GM21447 (cell line): ENCODE measurements around the gene ANXA1.

ENCODE experiments used
- ATAC-seq: cut with Tn5 transposase; IDR thresholded peaks from one replicate; pipeline ENCODE4 v1.9.1; 2021; ENCODE audit not compliant: unreplicated experiment

The ANXA1 gene

DNA sequence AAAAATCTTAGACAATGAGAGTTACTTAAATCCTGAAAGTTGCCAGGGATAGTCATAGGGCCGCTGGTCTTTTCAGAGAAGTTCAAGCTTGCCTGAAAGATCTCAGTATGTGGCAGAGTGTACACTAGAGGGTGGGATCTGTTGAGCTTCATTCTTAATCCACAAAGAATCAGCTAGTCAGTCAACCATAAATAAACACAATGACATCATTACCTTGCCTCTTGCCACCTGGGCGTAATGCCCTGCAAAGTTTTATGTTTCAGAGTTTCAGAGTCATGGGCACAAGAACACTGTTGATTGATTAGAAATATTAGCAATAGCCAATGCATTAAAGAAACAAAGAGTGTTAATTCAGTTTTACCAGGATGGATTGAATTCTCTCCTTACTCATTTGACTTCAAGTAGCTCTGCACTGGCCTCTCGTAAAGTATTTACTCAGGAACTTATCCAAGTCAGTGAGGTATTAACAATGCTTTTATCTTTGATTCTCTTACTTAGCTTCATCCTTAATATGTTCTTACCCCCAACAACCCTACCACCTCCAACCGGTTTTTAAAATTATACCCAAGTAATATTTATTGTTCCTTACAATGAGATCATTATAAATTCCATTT, 14.3 kb upstream of the ANXA1 start:
- no peak for ATAC-seq

DNA sequence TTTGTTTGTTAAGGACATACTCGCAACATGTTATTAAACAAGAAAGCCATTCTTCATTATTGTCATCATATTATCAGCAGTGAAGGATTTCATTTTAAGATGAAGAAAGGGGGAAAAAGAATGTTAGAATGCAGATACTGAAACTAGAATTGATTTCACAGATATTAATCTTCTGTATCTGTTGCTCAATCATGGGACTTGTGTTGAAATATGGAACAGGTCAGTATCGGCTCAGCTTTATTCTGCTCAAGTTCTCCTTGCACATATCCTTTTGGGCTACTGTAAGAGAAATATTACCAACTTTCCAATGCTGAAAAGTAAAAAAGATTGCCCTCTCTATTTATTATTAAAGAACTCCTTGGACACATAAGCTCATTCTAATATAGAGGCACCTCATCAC, 13.8 kb upstream of the ANXA1 start:
- ATAC-seq = no peak

- ATAC-seq = no peak
Observed at GRCh38 chr9:73138516-73138915, 13.1 kb upstream of the ANXA1 start.

DNA sequence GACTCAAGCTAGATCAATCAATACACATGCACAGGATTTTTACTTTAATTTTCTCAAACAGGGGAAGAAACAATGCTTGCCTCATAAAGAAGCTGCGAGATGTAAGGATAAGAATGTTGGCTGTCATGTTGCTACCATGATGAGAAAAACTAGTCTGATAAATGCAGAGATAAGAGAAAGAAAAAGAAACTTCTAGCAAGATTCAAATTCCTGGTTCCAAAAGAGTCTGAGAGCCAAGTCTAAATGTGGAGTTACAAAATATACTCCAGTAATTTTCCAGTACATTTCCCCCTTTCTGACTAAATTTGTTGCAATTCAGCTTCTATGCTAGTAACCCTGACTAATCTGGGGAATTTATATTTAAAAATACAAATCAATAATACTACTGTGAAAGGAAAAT, 10.4 kb upstream of the ANXA1 start:
- no peak for ATAC-seq

- ATAC-seq = no peak
Observed at GRCh38 chr9:73143711-73144328, 7.8 kb upstream of the ANXA1 start.

GRCh38 chr9:73146111-73146815, 5.4 kb upstream of the ANXA1 start:
- ATAC-seq = no peak

DNA sequence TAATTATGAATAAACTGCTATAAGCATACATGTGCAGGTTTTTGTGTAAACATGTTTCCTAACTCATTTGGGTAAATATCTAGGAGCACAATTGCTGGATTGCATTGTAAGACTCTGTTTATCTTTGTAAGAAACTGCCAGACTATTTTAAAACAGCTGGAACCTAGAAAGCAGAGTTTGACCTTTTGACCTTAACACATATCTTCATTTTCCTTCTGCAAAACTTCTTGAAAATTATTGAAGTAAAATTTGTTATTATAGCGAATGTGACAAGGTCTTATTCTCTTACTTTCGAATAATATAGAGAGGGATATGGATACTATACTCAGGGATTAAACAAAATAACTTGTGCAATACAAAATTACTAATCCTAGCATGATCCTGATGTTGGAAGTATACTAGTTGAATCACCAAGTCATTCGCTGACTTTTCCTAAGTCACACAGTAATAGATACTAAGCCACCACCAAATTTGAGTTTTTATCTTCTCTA, 3.2 kb upstream of the ANXA1 start:
- no peak for ATAC-seq

DNA sequence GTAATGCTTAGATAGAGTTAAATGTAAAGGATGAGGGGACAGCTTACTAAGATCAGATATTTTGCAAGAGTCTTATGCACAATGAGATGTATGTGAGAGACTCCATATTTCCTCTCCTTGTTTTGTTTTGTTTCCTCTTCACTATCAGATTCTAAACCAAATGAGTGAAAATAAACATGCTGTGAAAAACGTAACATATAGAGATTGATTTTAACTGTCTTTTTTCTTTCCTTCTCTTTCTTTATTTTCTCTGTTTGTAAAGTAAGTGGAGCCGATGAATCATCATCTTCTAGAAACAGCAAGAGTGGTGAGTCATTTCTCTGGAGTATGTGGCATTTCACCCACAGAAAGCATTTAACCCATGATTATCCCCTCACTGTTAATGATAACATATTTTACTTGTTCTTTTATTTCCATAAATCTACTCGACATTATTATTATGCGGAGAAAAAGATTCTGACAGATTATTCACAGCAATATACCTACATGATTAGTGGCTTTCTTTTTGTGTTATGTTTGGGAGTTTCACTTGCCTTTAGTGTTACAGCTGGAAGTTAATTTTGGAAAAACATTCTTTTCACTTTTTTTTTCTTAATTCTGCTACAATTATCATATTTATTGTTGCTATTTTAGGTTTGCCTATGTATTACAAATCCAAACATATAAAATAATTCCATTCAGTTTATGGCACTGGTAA, 2.1 kb upstream of the ANXA1 start:
- peak; percentile 70 for ATAC-seq

DNA sequence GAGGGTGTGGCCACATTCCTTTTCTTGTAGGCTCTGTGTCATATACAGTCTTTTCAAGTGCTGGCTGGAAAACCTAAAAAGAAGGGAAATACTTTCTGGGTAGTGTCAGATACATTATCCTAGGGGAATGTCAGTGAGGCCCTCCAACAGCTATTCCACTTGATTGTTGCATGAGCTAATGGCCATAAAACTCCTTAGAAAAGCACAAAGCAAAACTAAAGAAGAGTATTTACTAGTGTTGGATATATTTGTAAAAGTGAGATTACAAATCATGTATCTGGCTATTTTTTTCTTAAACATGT, 829 bp downstream of the ANXA1 start:
- ATAC-seq = no peak

- peak; percentile 65 for ATAC-seq
Observed at GRCh38 chr9:73152953-73153352, 1.3 kb downstream of the ANXA1 start.

DNA sequence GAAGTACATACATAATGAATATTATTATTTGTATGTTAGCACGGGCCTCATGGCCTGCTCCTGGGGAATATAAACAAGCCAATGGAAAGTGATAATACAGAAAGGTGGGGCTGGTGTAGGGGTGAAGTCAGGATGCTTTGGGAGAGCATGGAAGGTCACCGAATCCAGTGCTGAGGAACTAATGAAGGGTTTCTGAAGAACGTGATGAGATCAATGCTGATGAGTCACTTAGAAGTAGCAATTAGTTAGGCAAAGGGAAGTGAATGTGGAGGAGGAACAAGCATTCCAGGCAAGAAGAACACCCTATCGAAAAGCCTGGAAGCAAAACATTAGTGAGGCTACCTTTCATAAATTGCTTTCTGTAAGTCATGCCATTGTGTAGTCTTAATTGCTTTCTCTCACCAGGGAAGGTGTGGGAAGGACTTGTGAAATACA, 2.1 kb downstream of the ANXA1 start:
- no peak for ATAC-seq

DNA sequence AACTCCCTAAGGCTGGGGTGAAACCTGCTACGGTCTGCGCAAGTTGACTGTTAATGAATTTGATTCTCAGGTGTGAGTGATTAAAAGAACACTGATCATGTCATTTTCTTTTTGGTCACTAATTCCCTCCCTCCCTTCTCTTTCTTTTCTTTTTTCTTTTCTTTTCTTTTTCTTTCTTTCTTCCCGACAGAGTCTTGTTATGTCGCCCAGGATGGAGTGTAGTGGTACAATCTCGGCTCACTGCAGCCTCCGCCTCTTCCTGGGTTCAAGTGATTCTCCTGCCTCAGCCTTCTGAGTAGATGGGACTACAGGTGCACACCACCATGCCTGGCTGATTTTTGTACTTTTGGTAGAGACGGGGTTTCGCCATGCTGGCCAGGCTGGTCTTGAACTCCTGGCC, 2.6 kb downstream of the ANXA1 start:
- ATAC-seq = no peak

- no peak for ATAC-seq
Observed at GRCh38 chr9:73154722-73155121, 3.1 kb downstream of the ANXA1 start.

GRCh38 chr9:73155377-73155776, 3.7 kb downstream of the ANXA1 start:
- ATAC-seq = no peak

DNA sequence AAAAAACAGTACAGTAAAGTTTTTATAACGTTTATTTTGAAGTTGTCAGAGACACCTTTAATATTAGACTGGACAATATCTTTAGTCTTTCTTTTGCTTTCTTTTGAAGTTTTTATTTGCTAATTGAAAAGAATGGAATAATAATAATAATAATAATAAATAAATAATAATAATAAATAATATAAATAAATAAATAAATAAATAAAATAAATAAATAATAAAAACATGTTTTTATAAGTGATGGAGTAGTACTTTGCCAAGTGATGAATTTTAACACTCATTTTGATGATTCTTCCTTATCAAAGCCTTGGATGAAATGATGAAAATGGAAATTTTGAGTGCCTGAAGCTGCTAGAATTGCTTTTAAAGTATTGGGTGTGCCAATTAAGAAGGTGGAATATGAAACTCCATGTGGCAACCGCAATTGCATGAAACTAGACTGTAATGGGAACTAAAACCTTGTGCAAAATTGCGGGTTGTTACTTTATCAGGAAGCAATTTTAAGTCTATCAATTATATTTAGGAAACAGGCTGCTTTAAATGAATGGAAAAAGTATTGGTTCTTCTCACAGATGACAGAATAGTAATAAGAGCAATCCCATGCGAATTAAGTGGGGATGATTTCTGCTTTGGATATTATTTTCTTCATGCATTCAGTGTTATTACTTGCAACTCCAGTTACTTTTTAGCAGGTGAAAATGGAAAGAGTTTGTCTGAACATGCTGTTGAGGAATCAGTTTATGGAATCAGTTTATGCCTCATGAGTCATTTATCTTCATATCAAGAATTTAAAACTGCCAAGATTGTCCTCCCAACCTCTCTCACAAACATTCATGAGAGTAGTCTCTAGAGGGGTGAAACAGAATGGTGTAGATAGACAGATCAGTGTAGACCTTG, 4.6 kb downstream of the ANXA1 start:
- no peak for ATAC-seq

GRCh38 chr9:73156865-73157187, 5.2 kb downstream of the ANXA1 start:
- no peak for ATAC-seq

DNA sequence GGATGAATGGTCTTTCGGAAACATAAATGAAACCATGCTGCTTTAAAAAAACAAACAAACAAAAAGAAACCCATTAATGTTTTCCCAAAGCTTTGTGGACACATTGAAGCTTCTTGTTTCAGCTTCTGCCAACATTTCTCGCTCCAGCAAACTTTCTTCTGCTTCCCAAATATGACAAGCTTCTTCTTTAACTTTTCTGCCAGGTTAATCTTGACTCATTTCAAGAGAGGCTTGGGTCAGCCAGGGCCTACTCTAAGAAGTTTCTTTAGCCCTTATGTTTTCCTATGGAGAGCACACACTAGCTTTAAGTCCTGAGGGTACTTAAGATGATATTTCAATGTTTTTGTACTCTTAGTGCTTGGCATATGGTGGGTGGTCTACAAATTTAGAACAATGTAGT, 6.1 kb downstream of the ANXA1 start:
- ATAC-seq = no peak

DNA sequence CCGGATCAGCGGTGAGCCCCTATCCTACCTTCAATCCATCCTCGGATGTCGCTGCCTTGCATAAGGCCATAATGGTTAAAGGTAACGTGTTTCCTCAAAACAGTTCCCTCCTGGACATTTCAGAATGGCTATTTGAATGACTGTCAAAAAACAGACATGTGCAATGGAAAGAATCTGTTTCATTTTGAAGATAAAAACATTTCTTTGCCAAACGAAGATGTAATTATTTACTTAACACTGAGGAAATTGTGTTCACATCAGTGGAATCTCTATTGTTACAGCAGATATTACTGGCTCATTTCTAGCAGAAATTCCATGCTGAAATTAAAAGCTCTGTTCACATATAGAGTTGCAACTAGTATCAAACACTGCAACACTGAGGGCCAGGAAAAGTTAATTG, 7.1 kb downstream of the ANXA1 start:
- ATAC-seq = no peak

DNA sequence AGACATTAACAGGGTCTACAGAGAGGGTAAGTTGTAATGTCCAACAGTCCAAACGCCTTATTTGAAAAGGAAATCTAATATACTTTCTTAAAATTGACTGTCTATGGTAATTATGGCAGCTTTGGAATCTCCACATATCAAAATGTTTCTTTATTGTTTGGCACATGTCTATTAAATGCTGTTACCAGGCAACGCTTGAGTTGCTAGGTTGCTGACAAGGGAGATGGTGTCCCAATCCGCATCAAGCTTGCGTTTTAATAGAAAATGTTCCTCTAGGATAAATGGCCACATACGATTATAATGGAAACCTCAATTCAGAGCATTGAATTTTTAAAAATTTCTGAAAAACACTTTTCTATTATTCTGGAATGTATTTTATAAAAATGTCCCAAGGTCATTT, 9.2 kb downstream of the ANXA1 start:
- ATAC-seq = no peak

- ATAC-seq = no peak
Observed at GRCh38 chr9:73162987-73163768, 11.5 kb downstream of the ANXA1 start.
